NCI-H748 (cell line): ENCODE data around the gene TKFC.

Experiments used
- DNase-seq: peaks from one replicate; lab custom pipeline; 2025; ENCODE audit not compliant: unreplicated experiment; lab: John Stamatoyannopoulos, UW

The TKFC gene

GRCh38 chr11:61343792-61344745, 11.0 kb downstream of the TKFC start:
- DNase-seq, result no peak

GRCh38 chr11:61345170-61345610, 12.2 kb downstream of the TKFC start:
- DNase-seq, result no peak

- DNase-seq, result no peak
These were observed 13.2 kb downstream of the TKFC start for GRCh38 chr11:61345954-61346843.

- no peak for DNase-seq
These were observed 15.0 kb downstream of the TKFC start for GRCh38 chr11:61347916-61348461.

DNA sequence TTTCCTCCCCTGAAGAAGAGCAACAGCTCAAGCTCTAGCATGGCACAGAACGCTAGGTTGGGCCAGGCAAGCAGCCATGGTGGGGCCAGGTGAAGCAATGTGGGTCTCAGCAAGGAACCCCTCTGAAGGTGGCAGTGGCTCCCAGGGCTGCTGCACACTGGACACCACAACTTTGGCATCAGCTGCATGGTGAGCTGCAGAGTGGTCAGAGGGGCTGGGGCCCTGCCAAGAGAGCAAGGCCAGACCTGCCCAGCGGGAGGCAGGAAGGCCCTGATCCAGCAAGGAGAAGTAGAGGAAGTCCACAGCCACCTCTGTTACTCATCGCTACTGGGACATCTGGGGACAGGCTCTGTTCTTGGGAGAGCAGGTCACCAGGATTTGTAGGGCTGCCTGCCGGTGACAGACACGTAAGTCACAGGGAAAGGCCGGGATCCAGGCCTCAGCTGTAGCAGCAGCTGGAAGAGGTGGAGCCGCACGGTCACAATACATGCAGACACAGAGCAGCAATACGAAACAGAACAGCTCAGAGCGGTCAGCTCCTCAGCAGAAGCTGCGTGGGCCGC, 16.2 kb downstream of the TKFC start:
- DNase-seq, result no peak

DNA sequence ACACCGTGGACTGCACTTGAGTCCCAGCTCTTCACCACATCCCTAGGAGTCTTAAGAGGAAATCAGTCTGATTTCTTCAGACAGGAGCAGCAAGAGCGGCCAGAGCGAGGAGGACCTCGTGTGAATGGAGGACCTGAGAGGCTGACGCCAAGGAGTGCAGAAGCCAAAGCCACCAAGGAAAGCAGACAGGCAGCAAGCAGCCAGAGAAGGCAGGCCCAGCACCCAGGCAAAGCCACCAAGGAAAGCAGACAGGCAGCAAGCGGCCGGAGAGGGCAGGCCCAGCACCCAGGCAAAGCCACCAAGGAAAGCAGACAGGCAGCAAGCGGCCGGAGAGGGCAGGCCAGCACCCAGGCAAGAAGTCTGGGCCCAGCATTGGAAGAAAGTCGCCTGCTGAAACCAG, 16.9 kb downstream of the TKFC start:
- DNase-seq, result no peak

GRCh38 chr11:61350336-61350735, 17.3 kb downstream of the TKFC start:
- DNase-seq, result no peak

DNA sequence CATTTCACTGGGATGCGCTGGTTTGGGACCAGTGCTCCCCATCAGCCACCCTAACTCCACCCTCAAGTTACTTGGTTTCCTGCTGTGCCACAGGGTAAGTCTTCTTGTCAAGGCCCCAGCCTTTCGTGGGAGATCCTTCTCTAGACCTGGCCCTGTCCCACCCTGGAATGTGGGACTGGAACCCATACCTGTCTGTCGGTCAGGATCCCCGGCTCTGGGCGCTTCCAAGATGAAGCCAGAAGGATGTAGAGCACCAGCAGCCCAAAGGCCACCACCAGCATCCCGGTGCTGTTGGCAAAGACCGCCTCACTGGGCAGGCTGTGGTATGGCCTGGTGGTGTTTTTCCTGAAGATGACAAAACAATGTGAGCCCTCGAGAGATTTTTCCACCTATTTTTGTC, 17.8 kb downstream of the TKFC start:
- no peak for DNase-seq

DNA sequence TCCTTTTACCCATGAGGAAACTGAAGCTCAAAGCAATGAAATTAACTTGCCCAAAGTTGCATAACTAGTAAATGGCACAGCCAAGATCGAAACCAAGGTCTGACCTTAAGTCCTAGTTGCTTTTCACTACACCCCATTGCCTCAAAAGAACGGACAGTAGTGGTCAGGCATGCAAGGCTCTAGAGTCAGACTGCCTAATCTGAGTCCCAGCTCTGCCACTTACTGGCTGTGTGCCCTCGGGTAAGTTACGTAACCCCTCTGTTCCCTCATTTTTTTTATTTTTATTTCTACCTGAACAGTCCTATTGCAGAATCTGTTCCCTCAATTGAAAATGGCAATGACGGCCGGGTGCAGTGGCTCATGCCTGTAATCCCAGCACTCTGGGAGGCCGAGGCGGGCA, 19.0 kb downstream of the TKFC start:
- no peak for DNase-seq

DNA sequence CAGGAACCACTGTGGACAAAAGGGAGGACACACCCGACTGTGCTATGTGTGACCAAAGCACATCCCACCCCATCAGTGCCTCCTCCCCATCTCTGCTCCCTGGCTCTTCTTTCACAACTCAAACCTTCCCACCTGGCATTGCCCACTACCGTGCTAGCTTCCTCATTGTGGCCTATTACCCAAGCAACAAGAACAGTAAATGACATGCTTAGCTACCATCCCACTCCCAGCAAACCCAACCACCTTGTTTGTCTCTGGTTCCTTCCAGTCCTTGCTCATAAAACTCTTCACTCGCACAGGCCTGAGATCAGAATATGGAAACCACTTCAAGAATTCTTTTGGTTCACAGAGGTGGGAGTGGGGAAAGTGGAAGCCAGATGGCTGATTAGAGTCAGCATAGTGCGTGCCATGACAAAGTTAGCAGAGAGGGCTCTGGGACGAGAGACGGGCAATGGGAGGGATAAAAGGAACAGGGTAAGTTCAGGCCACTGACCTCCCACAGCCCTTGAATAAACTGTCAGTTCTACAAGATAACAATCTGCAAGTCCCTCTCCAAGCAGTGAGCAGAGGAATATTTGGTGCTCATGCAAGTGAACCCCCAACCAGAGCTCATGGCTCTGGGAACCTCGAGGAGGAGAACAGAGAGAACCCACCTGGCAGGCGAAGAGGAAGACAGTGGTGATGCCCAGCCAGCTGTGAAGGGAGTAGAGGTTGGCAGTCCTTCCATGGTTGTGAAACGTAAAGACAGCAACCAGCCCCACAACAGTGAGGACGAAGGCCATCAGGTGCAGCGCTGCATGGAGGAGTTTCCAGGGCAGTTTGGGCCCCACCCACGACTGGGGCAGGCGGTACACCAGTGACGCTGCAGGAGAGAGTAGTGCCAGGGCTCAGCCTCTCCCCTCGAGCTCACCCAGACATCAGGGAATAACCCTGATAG, 20.4 kb downstream of the TKFC start:
- DNase-seq, result no peak

DNA sequence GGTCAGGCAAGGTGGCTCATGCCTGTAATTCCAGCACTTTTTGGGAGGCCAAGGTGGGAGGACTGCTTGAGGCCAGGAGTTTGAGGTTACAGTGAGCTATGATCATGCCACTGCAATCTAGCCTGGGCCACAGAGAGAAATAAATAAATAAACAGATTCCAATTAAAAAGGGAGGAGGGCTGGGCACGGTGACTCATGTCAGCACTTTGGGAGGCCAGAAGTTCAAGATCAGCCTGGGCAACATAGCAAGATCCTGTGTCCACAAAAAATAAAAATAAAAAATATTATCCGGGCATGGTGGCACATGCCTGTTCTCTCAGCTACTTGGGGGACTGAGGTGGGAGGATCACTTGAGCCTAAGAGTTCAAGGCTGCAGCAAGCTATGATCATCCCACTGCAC, 21.2 kb downstream of the TKFC start:
- no peak for DNase-seq

GRCh38 chr11:61356706-61357105, 23.7 kb downstream of the TKFC start:
- no peak for DNase-seq

GRCh38 chr11:61357233-61357893, 24.3 kb downstream of the TKFC start:
- DNase-seq, result no peak

DNA sequence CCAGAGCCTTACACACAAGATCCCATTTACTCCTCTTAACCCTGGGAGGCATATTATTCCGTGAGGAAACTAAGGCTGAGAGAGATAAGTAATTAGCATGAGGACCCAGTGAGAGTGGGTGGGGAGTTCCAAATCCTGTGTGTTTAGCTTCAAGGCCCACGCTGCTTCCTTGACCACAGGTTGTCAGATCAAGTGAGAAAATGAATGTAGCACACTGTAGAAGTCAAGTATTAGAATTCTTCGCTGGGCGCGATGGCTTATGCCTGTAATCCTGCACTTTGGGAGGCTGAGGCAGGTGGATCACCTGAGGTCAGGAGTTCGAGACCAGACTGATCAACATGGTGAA, 24.8 kb downstream of the TKFC start:
- no peak for DNase-seq

- no peak for DNase-seq
These were observed 25.5 kb downstream of the TKFC start for GRCh38 chr11:61358566-61358965.

DNA sequence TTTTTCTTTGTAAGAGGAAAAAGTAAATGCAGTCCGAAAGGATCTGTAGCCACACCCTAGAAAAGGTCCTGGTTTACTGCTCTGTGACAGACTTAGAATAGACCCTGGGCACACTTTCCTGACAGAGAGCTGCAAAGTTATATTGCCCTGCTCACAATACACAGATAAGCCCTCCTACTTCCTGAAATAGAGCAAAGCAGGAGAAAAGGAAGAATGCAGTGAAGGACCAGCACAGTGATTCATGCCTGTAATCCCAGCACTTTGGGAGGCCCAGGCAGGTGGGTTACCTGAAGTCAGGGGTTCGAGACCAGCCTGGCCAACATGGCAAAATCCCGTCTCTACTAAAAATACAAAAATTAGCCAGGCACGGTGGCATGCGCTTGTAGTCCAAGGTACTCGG, 26.5 kb downstream of the TKFC start:
- no peak for DNase-seq

DNA sequence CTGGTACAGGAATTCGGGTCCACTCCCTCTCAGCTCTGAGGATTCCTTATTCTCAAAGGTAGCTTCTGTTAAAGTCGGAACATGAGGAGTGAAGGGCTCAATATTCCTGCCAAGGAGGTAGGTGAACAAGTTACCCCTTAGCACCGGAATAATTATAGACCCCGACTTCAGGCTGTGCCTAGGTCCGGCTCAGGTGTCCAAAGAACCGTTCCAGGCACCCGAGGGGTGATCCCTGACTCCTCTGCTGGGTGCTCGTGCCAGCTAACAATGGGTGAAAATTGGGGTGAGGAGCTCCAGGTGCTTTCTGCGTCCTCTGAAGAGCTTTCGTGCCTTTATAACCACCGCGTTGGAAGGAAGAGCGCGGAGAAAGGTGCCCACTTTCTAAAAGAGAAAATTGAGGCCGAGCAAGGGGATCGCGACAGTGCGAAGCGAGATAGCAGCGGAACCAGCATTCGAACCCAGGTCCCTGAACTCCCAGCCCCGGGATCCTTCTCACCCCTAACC, 28.3 kb downstream of the TKFC start:
- peak; percentile 34 for DNase-seq

- peak; percentile 96 for DNase-seq
These were observed 28.9 kb downstream of the TKFC start, which contains the start of the genes CYB561A3 and TMEM138 for GRCh38 chr11:61361741-61362541. Gene CYB561A3 (minus strand): TSS chr11:61361882. CDS start chr11:61356713, 5,169 bp downstream. Gene TMEM138 (plus strand): TSS chr11:61362374. CDS start chr11:61364391, 2,017 bp downstream.

DNA sequence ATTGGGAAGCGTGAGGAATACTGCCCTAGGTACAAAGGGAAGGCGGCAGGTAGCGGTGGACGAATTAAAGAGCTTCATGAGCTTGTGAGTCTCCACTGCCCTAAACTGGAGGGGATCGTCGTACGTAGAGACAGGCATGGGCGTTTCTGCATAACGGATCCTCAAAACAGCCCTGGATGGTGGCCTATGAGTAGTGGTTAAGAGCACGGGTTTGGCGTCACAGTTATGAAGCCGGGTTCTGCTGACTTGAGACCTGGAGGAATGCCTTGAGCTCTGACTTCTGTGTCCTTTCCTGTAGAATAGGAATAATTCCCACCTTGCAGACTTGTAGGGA, 29.5 kb downstream of the TKFC start:
- peak; percentile 65 for DNase-seq
